ENCODE results near the gene SRPRB.

GRCh38 chr3:133757701-133758567 is 47.7 kb upstream of the SRPRB start:
- TF ChIP-seq, protein P1, sequence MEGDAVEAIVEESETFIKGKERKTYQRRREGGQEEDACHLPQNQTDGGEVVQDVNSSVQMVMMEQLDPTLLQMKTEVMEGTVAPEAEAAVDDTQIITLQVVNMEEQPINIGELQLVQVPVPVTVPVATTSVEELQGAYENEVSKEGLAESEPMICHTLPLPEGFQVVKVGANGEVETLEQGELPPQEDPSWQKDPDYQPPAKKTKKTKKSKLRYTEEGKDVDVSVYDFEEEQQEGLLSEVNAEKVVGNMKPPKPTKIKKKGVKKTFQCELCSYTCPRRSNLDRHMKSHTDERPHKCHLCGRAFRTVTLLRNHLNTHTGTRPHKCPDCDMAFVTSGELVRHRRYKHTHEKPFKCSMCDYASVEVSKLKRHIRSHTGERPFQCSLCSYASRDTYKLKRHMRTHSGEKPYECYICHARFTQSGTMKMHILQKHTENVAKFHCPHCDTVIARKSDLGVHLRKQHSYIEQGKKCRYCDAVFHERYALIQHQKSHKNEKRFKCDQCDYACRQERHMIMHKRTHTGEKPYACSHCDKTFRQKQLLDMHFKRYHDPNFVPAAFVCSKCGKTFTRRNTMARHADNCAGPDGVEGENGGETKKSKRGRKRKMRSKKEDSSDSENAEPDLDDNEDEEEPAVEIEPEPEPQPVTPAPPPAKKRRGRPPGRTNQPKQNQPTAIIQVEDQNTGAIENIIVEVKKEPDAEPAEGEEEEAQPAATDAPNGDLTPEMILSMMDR (conservative IDR thresholded peaks at IDR 0.05): no peak
- TF ChIP-seq ZFX (IDR thresholded peaks at IDR 0.05): no peak
